ENCODE measurements around the gene POP5.

Gene POP5

GRCh38 chr12:120584343-120585149 lies 3.3 kb upstream of the POP5 start:
- no peak for TF ChIP-seq USF1 (IDR thresholded peaks at IDR 0.05)
- no peak for TF ChIP-seq CREB1 (IDR thresholded peaks at IDR 0.05; ENCODE audit: low read depth)
- no peak for TF ChIP-seq YY1 (IDR thresholded peaks at IDR 0.05; ENCODE audit: low read depth)
- TF ChIP-seq NFIC (IDR thresholded peaks at IDR 0.05): no peak
- TF ChIP-seq ZBTB7A (IDR thresholded peaks at IDR 0.05; ENCODE audit: low read depth): no peak
- no peak for TF ChIP-seq CEBPB (IDR thresholded peaks at IDR 0.05)
- TF ChIP-seq EP300 (IDR thresholded peaks at IDR 0.05; ENCODE audit: borderline replicate concordance): no peak
- TF ChIP-seq TEAD4 (IDR thresholded peaks at IDR 0.05): 0 out of 2 replicates have a peak, but pooled peaks have one; percentile 30
- no peak for TF ChIP-seq TCF12 (IDR thresholded peaks at IDR 0.05; ENCODE audit: low read depth)
- TF ChIP-seq EGR1 (IDR thresholded peaks at IDR 0.05): no peak
- TF ChIP-seq RAD21 (IDR thresholded peaks at IDR 0.05; ENCODE audit: low read depth): peak; percentile 25; the same call in 1 of the 2 replicates
- TF ChIP-seq TAF1 (IDR thresholded peaks at IDR 0.05; ENCODE audit: low read depth): no peak
- 0 out of 2 replicates have a peak, but pooled peaks have one; percentile 10 for TF ChIP-seq MAX (IDR thresholded peaks at IDR 0.05)
- no peak for TF ChIP-seq REST (IDR thresholded peaks at IDR 0.05; ENCODE audit: low read depth)
- no peak for TF ChIP-seq FOXM1 (IDR thresholded peaks at IDR 0.05; ENCODE audit: borderline replicate concordance, low read depth)

GRCh38 chr12:120583478-120584030 lies 2.4 kb upstream of the POP5 start:
- TF ChIP-seq EP300 (IDR thresholded peaks at IDR 0.05; ENCODE audit: borderline replicate concordance) (no peak), RAD21 (IDR thresholded peaks at IDR 0.05; ENCODE audit: low read depth) (peak; percentile 93)

GRCh38 chr12:120581998-120582397 lies 796 bp upstream of the POP5 start:
- no peak for TF ChIP-seq EP300 (IDR thresholded peaks at IDR 0.05; ENCODE audit: borderline replicate concordance)
- no peak for TF ChIP-seq EGR1 (IDR thresholded peaks at IDR 0.05)
- TF ChIP-seq REST (IDR thresholded peaks at IDR 0.05; ENCODE audit: low read depth): no peak
- TF ChIP-seq TEAD4 (IDR thresholded peaks at IDR 0.05): no peak

- no peak for TF ChIP-seq ZBTB7A (IDR thresholded peaks at IDR 0.05; ENCODE audit: low read depth)
- TF ChIP-seq CEBPB (IDR thresholded peaks at IDR 0.05): no peak
- no peak for TF ChIP-seq NFIC (IDR thresholded peaks at IDR 0.05)
- TF ChIP-seq TEAD4 (IDR thresholded peaks at IDR 0.05): no peak
- no peak for TF ChIP-seq CREB1 (IDR thresholded peaks at IDR 0.05; ENCODE audit: low read depth)
- TF ChIP-seq USF1 (IDR thresholded peaks at IDR 0.05): no peak
- no peak for TF ChIP-seq RAD21 (IDR thresholded peaks at IDR 0.05; ENCODE audit: low read depth)
- no peak for TF ChIP-seq EP300 (IDR thresholded peaks at IDR 0.05; ENCODE audit: borderline replicate concordance)
- TF ChIP-seq TAF1 (IDR thresholded peaks at IDR 0.05; ENCODE audit: low read depth): no peak
- no peak for TF ChIP-seq EGR1 (IDR thresholded peaks at IDR 0.05)
- no peak for TF ChIP-seq REST (IDR thresholded peaks at IDR 0.05; ENCODE audit: low read depth)
- TF ChIP-seq YY1 (IDR thresholded peaks at IDR 0.05; ENCODE audit: low read depth): no peak
- TF ChIP-seq FOXM1 (IDR thresholded peaks at IDR 0.05; ENCODE audit: borderline replicate concordance, low read depth): no peak
- TF ChIP-seq TCF12 (IDR thresholded peaks at IDR 0.05; ENCODE audit: low read depth): no peak
- TF ChIP-seq MAX (IDR thresholded peaks at IDR 0.05): no peak
These were observed 2.0 kb downstream of the POP5 start for GRCh38 chr12:120579179-120579578.
